CD4-positive, alpha-beta T cell (primary cell): ENCODE measurements around the gene ATRNL1. TPM values are rescaled to one million over a fixed set of nuclear protein-coding genes. Genes with fewer than 3 reads are reported as not detected.

ENCODE experiments used
- ATAC-seq: fragments of 200-7000 bp; cut with Tn5 transposase; one replicate; pipeline ENCODE4 v1.10.0; 2022; ENCODE audit warnings: mild to moderate bottlenecking; ENCODE audit not compliant: poor library complexity
- CTCF ChIA-PET: fragments of 350-600 bp; sonication (Branson Sonifier 250); formaldehyde crosslinking; loops from one replicate; lab custom pipeline; 2021; ENCODE audit warnings: antibody characterized with exemption, inconsistent platforms; lab: Charles Lee
- POLR2A ChIA-PET: fragments of 350-600 bp; sonication (Branson Sonifier 250); formaldehyde crosslinking; loops from one replicate; lab custom pipeline; 2021; ENCODE audit warnings: antibody characterized with exemption, inconsistent platforms; lab: Charles Lee
- DNase-seq, 14 experiments: peaks; one replicate each; pipeline ENCODE4 v3.0.0-alpha.2; 2013 to 2020; ENCODE audit warnings: mixed read lengths in 2 of 14
- H3K27ac ChIP-seq, 2 donors: one replicate each; pipeline versions ENCODE4 v1.5.1 to v1.7.0; 2013; ENCODE audit warnings: low read length in 2 of 2, low read depth in 1 of 2, mild to moderate bottlenecking in 1 of 2
- H3K27me3 ChIP-seq, 2 experiments: 1 replicate in 1 of 2; 2 replicates in 1 of 2; pipeline versions ENCODE4 v1.6.1 to v1.7.0; 2013; ENCODE audit warnings: low read length in 2 of 2, control low read depth in 1 of 2, mild to moderate bottlenecking in 1 of 2, moderate library complexity in 1 of 2; ENCODE audit not compliant: insufficient read depth in 2 of 2, control insufficient read depth in 1 of 2
- H3K36me3 ChIP-seq: one replicate; pipeline ENCODE4 v1.6.1; 2013; ENCODE audit warnings: low read length, control low read depth; ENCODE audit not compliant: insufficient read depth
- H3K4me1 ChIP-seq: one replicate; pipeline ENCODE4 v1.6.1; 2013; ENCODE audit warnings: low read length, control low read depth; ENCODE audit not compliant: insufficient read depth
- H3K4me3 ChIP-seq: one replicate; pipeline ENCODE4 v1.5.1; 2013; ENCODE audit warnings: mild to moderate bottlenecking, low read length, moderate library complexity
- H3K9me3 ChIP-seq, 2 experiments: 1 replicate in 1 of 2; 2 replicates in 1 of 2; pipeline versions ENCODE4 v1.6.1 to v1.7.0; 2013; ENCODE audit warnings: low read length in 2 of 2, mild to moderate bottlenecking in 2 of 2, control low read depth in 1 of 2, moderate library complexity in 1 of 2; ENCODE audit not compliant: control insufficient read depth in 1 of 2, insufficient read depth in 1 of 2
- H3K27ac Mint-ChIP-seq: one replicate; pipeline ENCODE4 v1.8.0; 2020; ENCODE audit warnings: mixed read lengths
- H3K27me3 Mint-ChIP-seq: one replicate; pipeline ENCODE4 v1.8.0; 2021; ENCODE audit warnings: mixed read lengths
- H3K36me3 Mint-ChIP-seq: one replicate; pipeline ENCODE4 v1.8.0; 2021; ENCODE audit warnings: low read depth, mixed read lengths
- H3K4me1 Mint-ChIP-seq: one replicate; pipeline ENCODE4 v1.8.0; 2021; ENCODE audit warnings: low read depth, mixed read lengths
- H3K4me3 Mint-ChIP-seq: one replicate; pipeline ENCODE4 v1.8.0; 2020; ENCODE audit warnings: mild to moderate bottlenecking, mixed read lengths
- H3K9me3 Mint-ChIP-seq: one replicate; pipeline ENCODE4 v1.8.0; 2020; ENCODE audit warnings: mixed read lengths
- CTCF ChIP-seq: fragments of 200-600 bp; IDR thresholded peaks from one replicate; pipeline ENCODE4 v1.8.0; 2022; ENCODE audit warnings: antibody characterized with exemption, mild to moderate bottlenecking
- intact Hi-C, 2 experiments: fragments of 100-400 bp; cut with DNase I in 1 of 2; cut with micrococcal nuclease in 1 of 2; formaldehyde crosslinking; loops; one replicate each; pipeline versions ENCODE4 v1.15.1 to v1.9.0; 2023 to 2025; cut with DNase I, micrococcal nuclease
- total RNA-seq, 174 experiments: library from RNA in 2 of 174; stranded (reverse) in 2 of 174; gene quantifications; one replicate each; pipeline ENCODE4 v1.2.3 and lab custom pipeline; 2021 to 2026

The ATRNL1 gene
- total RNA-seq, 2 experiments from 2014 or later = not detected

GRCh38 chr10:115432188-115432819 is 339.1 kb downstream of the ATRNL1 start:
- H3K9me3 ChIP-seq = peaks cover 0 to 7% of the 10 kb centered on the region in 2 experiments
- no peak for TF ChIP-seq CTCF
- no peak for ATAC-seq
- DNase-seq = no peak
- Mint-ChIP-seq H3K27ac (no peak overlapping the region), H3K36me3 (no peaks in the 10 kb centered on the region), H3K4me1 (no peaks in the 10 kb centered on the region), H3K9me3 (peaks cover 3% of the 10 kb centered on the region), H3K4me3 (no peak overlapping the region), H3K27me3 (no peaks in the 10 kb centered on the region)
- H3K27me3 ChIP-seq = no peaks in the 10 kb centered on the region
- ChIA-PET CTCF (no interaction called here), POLR2A (no interaction called here)
- H3K4me3 ChIP-seq = no peak overlapping the region
- intact Hi-C loops = no loop called here
- no peak overlapping the region for H3K27ac ChIP-seq
- no peaks in the 10 kb centered on the region for H3K4me1 ChIP-seq
- H3K36me3 ChIP-seq = no peaks in the 10 kb centered on the region

DNA sequence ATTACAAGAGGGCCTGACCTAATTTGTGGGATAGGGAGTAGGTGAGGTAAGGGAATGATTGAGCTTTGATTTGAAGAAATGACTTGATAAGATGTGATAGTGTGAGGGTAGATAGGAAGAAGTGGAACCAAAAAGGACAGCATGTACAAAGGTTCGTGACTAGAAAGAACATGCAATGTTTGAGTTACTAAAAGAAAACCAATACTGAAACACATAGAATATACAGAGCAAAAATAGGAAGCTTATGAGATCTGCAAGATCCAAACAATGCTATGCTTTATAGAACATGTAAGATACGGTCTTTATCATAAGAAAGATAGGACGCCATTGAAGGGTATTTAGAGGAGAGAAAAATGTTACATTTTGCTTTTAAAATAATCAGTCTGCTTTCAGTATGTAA is 343.8 kb downstream of the ATRNL1 start:
- no peaks in the 10 kb centered on the region for H3K9me3 ChIP-seq
- no peaks in the 10 kb centered on the region for H3K36me3 Mint-ChIP-seq
- no peak overlapping the region for H3K4me3 Mint-ChIP-seq
- CTCF ChIA-PET = no interaction called here
- no peak overlapping the region for H3K27ac ChIP-seq
- H3K4me1 ChIP-seq = no peaks in the 10 kb centered on the region
- H3K36me3 ChIP-seq = no peaks in the 10 kb centered on the region
- no peaks in the 10 kb centered on the region for H3K4me1 Mint-ChIP-seq
- no peaks in the 10 kb centered on the region for H3K27me3 ChIP-seq
- no peak overlapping the region for H3K27ac Mint-ChIP-seq
- H3K27me3 Mint-ChIP-seq = no peaks in the 10 kb centered on the region
- peaks cover 3% of the 10 kb centered on the region for H3K9me3 Mint-ChIP-seq
- DNase-seq (no peak), ATAC-seq (no peak)
- no peak overlapping the region for H3K4me3 ChIP-seq
- intact Hi-C loops = no loop called here
- no peak for TF ChIP-seq CTCF
- POLR2A ChIA-PET = no interaction called here

GRCh38 chr10:115441907-115442545 is 348.9 kb downstream of the ATRNL1 start:
- intact Hi-C loops = no loop called here
- Histone ChIP-seq H3K4me1 (no peaks in the 10 kb centered on the region), H3K27ac (no peak overlapping the region), H3K27me3 (no peaks in the 10 kb centered on the region), H3K9me3 (peaks cover 0 to 8% of the 10 kb centered on the region in 2 experiments), H3K4me3 (no peak overlapping the region), H3K36me3 (no peaks in the 10 kb centered on the region)
- Mint-ChIP-seq H3K9me3 (no peaks in the 10 kb centered on the region), H3K27me3 (no peaks in the 10 kb centered on the region), H3K27ac (no peak overlapping the region), H3K4me3 (no peak overlapping the region), H3K36me3 (no peaks in the 10 kb centered on the region), H3K4me1 (no peaks in the 10 kb centered on the region)
- ATAC-seq = no peak
- TF ChIP-seq CTCF = no peak
- POLR2A ChIA-PET = no interaction called here
- CTCF ChIA-PET = no interaction called here
- no peak for DNase-seq
